GM12878 (cell line): Measurements from ENCODE around the gene NCR2. TPM values are rescaled to one million over a fixed set of nuclear protein-coding genes. Genes with fewer than 3 reads are reported as not detected.
"Not testable (repeated sequence)": the region's sequence is repeated elsewhere in the genome, so short reads cannot be mapped to it uniquely, and the experiment has no call there.

ENCODE experiments used
- ATAC-seq: fragments of 200-7000 bp; cut with Tn5 transposase; 3 replicates; pipeline ENCODE4 v1.9.1; 2020; ENCODE audit warnings: mild to moderate bottlenecking, moderate library complexity
- BruUV-seq: library from RNA; stranded (reverse); fragments of 400-500 nt; replicated peaks from 2 replicates; lab custom pipeline; 2021; lab: Mats Ljungman, UMichigan
- CTCF ChIA-PET: fragments of 300-600 bp; sonication (Branson Sonifier 250); formaldehyde crosslinking; extraction: SDS; loops from one replicate; lab custom pipeline; 2021; ENCODE audit warnings: inconsistent platforms; lab: Yijun Ruan, JAX
- POLR2A ChIA-PET: fragments of 350-600 bp; formaldehyde crosslinking; extraction: SDS; loops from one replicate; lab custom pipeline; 2021; ENCODE audit warnings: inconsistent platforms; lab: Charles Lee
- RAD21 ChIA-PET: fragments of 300-600 bp; sonication (Branson Sonifier 250); formaldehyde crosslinking; loops from one replicate; lab custom pipeline; 2023; ENCODE audit warnings: antibody characterized with exemption; ENCODE audit not compliant: unreplicated experiment; lab: Charles Lee
- SMC1A ChIA-PET: fragments of 300-600 bp; sonication (Branson Sonifier 250); formaldehyde crosslinking; loops from one replicate; lab custom pipeline; 2023; ENCODE audit not compliant: unreplicated experiment, uncharacterized antibody; lab: Charles Lee
- DNase-seq: peaks from one replicate; pipeline ENCODE4 v3.0.0-alpha.2; 2011; ENCODE audit warnings: low read depth, low spot score
- FAIRE-seq: peaks from 3 replicates; lab custom pipeline; 2011; peaks lifted over from hg19 to GRCh38; lab: Jason Lieb, UNC
- H2AFZ ChIP-seq: 2 replicates; pipeline ENCODE4 v1.6.0; 2011; ENCODE audit warnings: low read depth, low read length, control low read depth; ENCODE audit not compliant: control insufficient read depth
- H3K27ac ChIP-seq: 2 replicates; pipeline ENCODE4 v1.5.1; 2011; ENCODE audit warnings: control low read depth; ENCODE audit not compliant: control insufficient read depth, insufficient read depth
- H3K27me3 ChIP-seq, 2 experiments: replicated peaks in 1 of 2; 2 replicates each; pipeline versions ENCODE4 v1.6.0 to v1.6.1; 2011; ENCODE audit warnings: low read length in 1 of 2; ENCODE audit not compliant: control insufficient read depth in 2 of 2, insufficient read depth in 2 of 2
- H3K36me3 ChIP-seq, 2 experiments: 2 replicates each; pipeline ENCODE4 v1.5.1; 2011; ENCODE audit warnings: low read length in 1 of 2; ENCODE audit not compliant: control insufficient read depth in 2 of 2, insufficient read depth in 2 of 2
- H3K4me1 ChIP-seq: 2 replicates; pipeline ENCODE4 v1.6.1; 2011; ENCODE audit warnings: mild to moderate bottlenecking, low read length, moderate library complexity, mixed read lengths; ENCODE audit not compliant: control insufficient read depth, insufficient read depth
- H3K4me2 ChIP-seq: 2 replicates; pipeline ENCODE4 v1.6.0; 2011; ENCODE audit warnings: control low read depth; ENCODE audit not compliant: control insufficient read depth, insufficient read depth
- H3K4me3 ChIP-seq: fragments of 200-600 bp; sonication (generic); 2 replicates; pipeline ENCODE4 v1.5.1; 2016
- H3K79me2 ChIP-seq: 2 replicates; pipeline ENCODE4 v1.6.0; 2011; ENCODE audit warnings: low read length; ENCODE audit not compliant: control insufficient read depth, insufficient read depth
- H3K9ac ChIP-seq: 2 replicates; pipeline ENCODE4 v1.8.0; 2011; ENCODE audit warnings: low read length, control low read depth, mixed read lengths; ENCODE audit not compliant: control insufficient read depth, insufficient read depth
- H3K9me3 ChIP-seq: replicated peaks from 3 replicates; pipeline ENCODE4 v1.5.1; 2011; ENCODE audit warnings: mild to moderate bottlenecking, low read length; ENCODE audit not compliant: control insufficient read depth, insufficient read depth
- H4K20me1 ChIP-seq: 2 replicates; pipeline ENCODE4 v1.6.0; 2011; ENCODE audit not compliant: control insufficient read depth, insufficient read depth
- ASH2L ChIP-seq: fragments of 300-600, 200-600 bp; sonication (generic); IDR thresholded peaks from 2 replicates; pipeline ENCODE4 v1.6.1; 2017; ENCODE audit warnings: low read depth, mild to moderate bottlenecking, borderline replicate concordance
- ATF3 ChIP-seq: IDR thresholded peaks from 2 replicates; pipeline ENCODE4 v1.6.1; 2011; ENCODE audit warnings: low read depth, mild to moderate bottlenecking, low read length, moderate library complexity, borderline replicate concordance; ENCODE audit errors: extremely low read depth
- ATF7 ChIP-seq: fragments of 450-650 bp; IDR thresholded peaks from 2 replicates; pipeline ENCODE4 v1.6.1; 2016; ENCODE audit warnings: low read depth, mild to moderate bottlenecking
- FOXK2 ChIP-seq: fragments of 450-650 bp; IDR thresholded peaks from 2 replicates; pipeline ENCODE4 v1.6.1; 2017; ENCODE audit warnings: mild to moderate bottlenecking, moderate library complexity
- IKZF1 ChIP-seq: fragments of 450-650 bp; conservative IDR thresholded peaks from 2 replicates; pipeline ENCODE4 v1.6.1; 2017; ENCODE audit warnings: antibody characterized with exemption, mild to moderate bottlenecking
- JUNB ChIP-seq: IDR thresholded peaks from 2 replicates; pipeline ENCODE4 v1.6.1; 2016; ENCODE audit warnings: antibody characterized with exemption, mild to moderate bottlenecking
- MTA3 ChIP-seq: IDR thresholded peaks from 2 replicates; pipeline ENCODE4 v1.6.1; 2012; ENCODE audit warnings: low read length, inconsistent platforms, borderline replicate concordance
- NFYB ChIP-seq: IDR thresholded peaks from 2 replicates; pipeline ENCODE4 v1.6.1; 2011; ENCODE audit warnings: low read depth, mild to moderate bottlenecking, low read length, improper control_type of control experiment, moderate library complexity; ENCODE audit not compliant: insufficient read depth
- NR2F1 ChIP-seq: fragments of 450-650 bp; conservative IDR thresholded peaks from 2 replicates; pipeline ENCODE4 v1.6.1; 2017; ENCODE audit warnings: mild to moderate bottlenecking
- POLR2A ChIP-seq: IDR thresholded peaks from 2 replicates; pipeline ENCODE4 v1.6.1; 2011; ENCODE audit warnings: low read depth, mild to moderate bottlenecking, low read length
- SUPT20H ChIP-seq: IDR thresholded peaks from 2 replicates; pipeline ENCODE4 v1.6.1; 2011; ENCODE audit warnings: low read depth, mild to moderate bottlenecking, low read length, moderate library complexity, borderline replicate concordance; ENCODE audit not compliant: control insufficient read depth
- YY1 ChIP-seq: IDR thresholded peaks from 2 replicates; pipeline ENCODE4 v1.6.1; 2011; ENCODE audit warnings: low read depth, mild to moderate bottlenecking, low read length
- ZNF217 ChIP-seq: fragments of 450-650 bp; IDR thresholded peaks from 2 replicates; pipeline ENCODE4 v1.6.1; 2017; ENCODE audit warnings: antibody characterized with exemption, mild to moderate bottlenecking
- ZNF622 ChIP-seq: fragments of 450-650 bp; IDR thresholded peaks from 2 replicates; pipeline ENCODE4 v1.6.1; 2017; ENCODE audit warnings: mild to moderate bottlenecking, inconsistent platforms
- ZSCAN29 ChIP-seq: fragments of 450-650 bp; IDR thresholded peaks from 2 replicates; pipeline ENCODE4 v1.6.1; 2017; ENCODE audit warnings: mild to moderate bottlenecking, moderate library complexity
- WGBS: methylation state at CpG from one replicate; pipeline ENCODE4 v1.1.6; 2016; ENCODE audit warnings: low lambda C conversion rate; ENCODE audit not compliant: insufficient replicate concordance, insufficient coverage; ENCODE audit errors: missing lambda C conversion rate; 5-methylcytosine and 5-hydroxymethylcytosine counted together
- in situ Hi-C: fragments of 300-500 bp; cut with MboI; formaldehyde crosslinking; loops from 9 replicates; pipeline ENCODE4 v1.14.3; 2018; ENCODE audit warnings: mixed read lengths
- intact Hi-C: fragments of 100-400 bp; cut with micrococcal nuclease; formaldehyde crosslinking; loops from one replicate; pipeline ENCODE4 v1.14.2; 2022; ENCODE audit not compliant: unreplicated experiment
- polyA plus RNA-seq, 11 experiments: library from polyadenylated mRNA; depleted of rRNA in 4 of 11; unstranded in 6 of 11; stranded (reverse) in 5 of 11; fragments of >200 nt; fragmentation: Nextera tagmentation in 4 of 11; fragmentation: Illumina TruSeq in 1 of 11; extraction: Ambion mirVana in 4 of 11; extraction: Trizol in 1 of 11; gene quantifications; 1 replicate in 1 of 11; 2 replicates in 10 of 11; pipeline versions ENCODE4 v1.2.1 to v1.2.3, GENCODE V29; 2011 to 2016; ENCODE audit warnings: inconsistent platforms in 2 of 11, missing spikeins in 2 of 11, low read depth in 1 of 11
- total RNA-seq, 4 experiments: library from RNA; depleted of rRNA in 3 of 4; stranded (reverse); fragments of >200 nt in 3 of 4; fragmentation: Illumina TruSeq in 1 of 4; extraction: Trizol in 1 of 4; gene quantifications; 2 replicates each; pipeline versions ENCODE4 v1.2.1 to v1.2.3, GENCODE V29; 2013 to 2021
- TF ChIP-seq, protein P1 (sequence below): IDR thresholded peaks from 2 replicates; pipeline ENCODE4 v1.6.1; 2012; ENCODE audit warnings: low read length, inconsistent platforms

Gene NCR2
- total and polyA plus RNA-seq, 10 of the 15 experiments (the other 5 are each of a cell fraction or from before 2014, with no cell fraction given): 0.21 to 0.53 TPM; not detected in 8

GRCh38 chr6:41294214-41294872, 41.1 kb upstream of the NCR2 start (continued):
- TF ChIP-seq SUPT20H (no peak), MTA3 (no peak), POLR2A (no peak), ZNF217 (no peak), ATF3 (no peak), IKZF1 (peak; percentile 56; the same call in 1 of the 2 replicates), JUNB (no peak), NR2F1 (no peak), YY1 (no peak), NFYB (no peak), FOXK2 (no peak), ZNF622 (no peak), ATF7 (no peak), ZSCAN29 (no peak), ASH2L (no peak)
- TF ChIP-seq, protein P1, sequence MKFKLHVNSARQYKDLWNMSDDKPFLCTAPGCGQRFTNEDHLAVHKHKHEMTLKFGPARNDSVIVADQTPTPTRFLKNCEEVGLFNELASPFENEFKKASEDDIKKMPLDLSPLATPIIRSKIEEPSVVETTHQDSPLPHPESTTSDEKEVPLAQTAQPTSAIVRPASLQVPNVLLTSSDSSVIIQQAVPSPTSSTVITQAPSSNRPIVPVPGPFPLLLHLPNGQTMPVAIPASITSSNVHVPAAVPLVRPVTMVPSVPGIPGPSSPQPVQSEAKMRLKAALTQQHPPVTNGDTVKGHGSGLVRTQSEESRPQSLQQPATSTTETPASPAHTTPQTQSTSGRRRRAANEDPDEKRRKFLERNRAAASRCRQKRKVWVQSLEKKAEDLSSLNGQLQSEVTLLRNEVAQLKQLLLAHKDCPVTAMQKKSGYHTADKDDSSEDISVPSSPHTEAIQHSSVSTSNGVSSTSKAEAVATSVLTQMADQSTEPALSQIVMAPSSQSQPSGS: no peak

- RAD21 ChIA-PET: interaction anchor here (2.4 kb wide), 1 partner anchor 36 kb away, joined by 7 read pairs; no protein-coding TSS in a partner anchor
- FAIRE-seq: not testable (repeated sequence)
Observed at GRCh38 chr6:41297248-41297647, 38.2 kb upstream of the NCR2 start.

More at GRCh38 chr6:41297248-41297647, 38.2 kb upstream of the NCR2 start:
- DNase-seq, ATAC-seq, H3K4me1 ChIP-seq, H2AFZ ChIP-seq, H3K27ac ChIP-seq, POLR2A ChIA-PET, H3K9ac ChIP-seq, in situ Hi-C loops, H3K27me3 ChIP-seq, H3K36me3 ChIP-seq, BruUV-seq, H4K20me1 ChIP-seq, H3K4me2 ChIP-seq, intact Hi-C loops, H3K79me2 ChIP-seq, H3K4me3 ChIP-seq: not testable (repeated sequence)
- H3K9me3 ChIP-seq: peaks cover 24% of the 10 kb centered on the region
- WGBS: 22% methylated on average over 5 of the region's 5 CpGs
- ChIA-PET CTCF (interaction anchor here (2.3 to 3.5 kb wide), 3 partner anchors 7 to 23 kb away, joined by 11 to 29 read pairs (median 14); no protein-coding TSS in a partner anchor), SMC1A (interaction anchor here (1.4 to 4.6 kb wide), 5 partner anchors 7 to 21 kb away, joined by 6 to 31 read pairs (median 11); partner anchors contain the start of gene TREM1)
